ENCODE measurements around the gene B4GALT5. TPM values are rescaled to one million over a fixed set of nuclear protein-coding genes. Genes with fewer than 3 reads are reported as not detected.
"Not testable (repeated sequence)": the region's sequence is repeated elsewhere in the genome, so short reads cannot be mapped to it uniquely, and the experiment has no call there.

Gene B4GALT5
- polyA plus RNA-seq, 1 experiment, result 26.7 TPM

DNA sequence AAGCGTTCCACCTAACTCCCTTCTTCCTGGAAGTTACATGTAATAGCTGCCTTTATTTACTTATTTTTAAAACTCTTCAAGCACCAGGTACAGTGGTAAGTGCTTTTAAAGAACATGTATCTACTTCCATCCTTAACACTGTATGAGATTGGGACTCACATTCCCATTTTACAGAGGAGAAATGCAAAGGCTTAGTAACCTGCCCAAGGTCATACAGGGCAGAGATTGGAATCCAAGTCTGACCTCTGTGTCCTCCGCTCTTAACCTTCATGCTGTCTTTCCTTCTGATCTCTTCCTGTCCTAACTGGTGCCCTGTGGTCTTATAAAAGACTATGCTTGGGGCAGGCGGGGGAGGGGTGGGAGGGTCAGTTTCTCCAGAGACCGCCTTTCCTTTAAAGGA lies 1.6 kb downstream of the B4GALT5 start:
- TF ChIP-seq, protein P1, sequence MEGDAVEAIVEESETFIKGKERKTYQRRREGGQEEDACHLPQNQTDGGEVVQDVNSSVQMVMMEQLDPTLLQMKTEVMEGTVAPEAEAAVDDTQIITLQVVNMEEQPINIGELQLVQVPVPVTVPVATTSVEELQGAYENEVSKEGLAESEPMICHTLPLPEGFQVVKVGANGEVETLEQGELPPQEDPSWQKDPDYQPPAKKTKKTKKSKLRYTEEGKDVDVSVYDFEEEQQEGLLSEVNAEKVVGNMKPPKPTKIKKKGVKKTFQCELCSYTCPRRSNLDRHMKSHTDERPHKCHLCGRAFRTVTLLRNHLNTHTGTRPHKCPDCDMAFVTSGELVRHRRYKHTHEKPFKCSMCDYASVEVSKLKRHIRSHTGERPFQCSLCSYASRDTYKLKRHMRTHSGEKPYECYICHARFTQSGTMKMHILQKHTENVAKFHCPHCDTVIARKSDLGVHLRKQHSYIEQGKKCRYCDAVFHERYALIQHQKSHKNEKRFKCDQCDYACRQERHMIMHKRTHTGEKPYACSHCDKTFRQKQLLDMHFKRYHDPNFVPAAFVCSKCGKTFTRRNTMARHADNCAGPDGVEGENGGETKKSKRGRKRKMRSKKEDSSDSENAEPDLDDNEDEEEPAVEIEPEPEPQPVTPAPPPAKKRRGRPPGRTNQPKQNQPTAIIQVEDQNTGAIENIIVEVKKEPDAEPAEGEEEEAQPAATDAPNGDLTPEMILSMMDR (IDR thresholded peaks at IDR 0.05; ENCODE audit: insufficient read depth, low read depth, low read length), result no peak
- DNase-seq (ENCODE audit: low read depth), result no peak
- Histone ChIP-seq H3K4me3 (ENCODE audit: low read depth, low read length) (peak overlapping the region; percentile 94), H3K27me3 (ENCODE audit: control insufficient read depth, insufficient read depth, low read length) (no peaks in the 10 kb centered on the region), H3K36me3 (ENCODE audit: control insufficient read depth, insufficient read depth, low read length) (no peaks in the 10 kb centered on the region)
- CTCF ChIA-PET, result interaction anchor here (1.2 kb wide), 1 partner anchor 16 kb away, joined by 3 read pairs; no protein-coding TSS in a partner anchor
- POLR2A ChIA-PET, result no interaction called here

DNA sequence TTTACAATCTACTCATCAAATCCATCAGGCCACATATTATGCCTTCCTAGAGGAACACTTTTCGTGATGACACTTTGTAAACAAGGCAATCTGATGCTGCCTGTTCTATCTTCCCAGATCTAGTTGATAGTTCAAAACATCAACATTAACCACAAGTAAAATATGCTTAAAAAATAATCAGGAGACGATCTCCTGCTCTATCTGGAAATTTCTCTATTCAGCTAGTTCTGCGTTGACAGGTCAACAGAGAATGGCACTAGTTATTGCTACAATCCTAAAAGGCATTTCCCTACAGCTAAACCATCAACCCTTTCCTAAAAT lies 2.1 kb downstream of the B4GALT5 start:
- TF ChIP-seq, protein P1 (IDR thresholded peaks at IDR 0.05; ENCODE audit: insufficient read depth, low read depth, low read length), result no peak
- POLR2A ChIA-PET, result no interaction called here
- CTCF ChIA-PET, result interaction anchor here (0.6 to 1.9 kb wide), 2 partner anchors 109 to 134 kb away, joined by 3 to 6 read pairs; no protein-coding TSS in a partner anchor

DNA sequence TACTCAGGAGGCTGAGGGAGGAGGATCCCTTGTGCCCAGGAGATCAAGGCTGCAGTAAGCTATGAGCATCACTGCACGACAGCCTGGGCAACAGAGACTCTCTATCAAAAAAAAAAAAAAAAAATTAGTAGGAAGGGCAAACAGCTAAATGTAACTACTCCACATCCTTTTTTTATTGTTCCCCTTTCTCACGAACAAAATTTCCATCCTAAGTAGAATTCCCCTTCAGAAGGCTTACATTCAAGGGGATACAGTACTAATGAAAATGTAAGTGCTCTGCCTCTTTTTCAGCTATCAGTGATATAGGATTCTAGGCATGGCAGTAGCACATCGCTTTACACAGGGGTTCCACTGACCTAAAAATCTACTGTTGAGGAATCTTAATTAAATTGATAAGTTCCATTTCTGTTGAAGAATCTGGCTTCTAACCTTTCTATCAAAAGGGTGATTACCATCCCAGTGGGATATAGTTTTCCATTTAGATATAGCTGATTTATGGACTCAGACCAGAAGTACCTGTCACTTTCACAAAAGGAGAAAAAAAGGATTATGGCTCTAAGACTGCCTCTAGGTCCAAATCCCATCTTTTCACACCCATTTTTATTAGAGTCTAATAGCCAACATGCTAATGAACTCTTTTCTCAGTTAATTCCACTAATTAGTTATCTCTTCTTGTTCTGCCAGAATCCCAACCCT lies 2.6 kb downstream of the B4GALT5 start:
- ChIA-PET CTCF (interaction anchor here (0.6 to 1.9 kb wide), 4 partner anchors 9 to 135 kb away, joined by 3 to 6 read pairs (median 4); no protein-coding TSS in a partner anchor), POLR2A (interaction anchor here (0.7 kb wide), 1 partner anchor 79 kb away, joined by 4 read pairs; no protein-coding TSS in a partner anchor)
- Histone ChIP-seq H3K36me3 (ENCODE audit: control insufficient read depth, insufficient read depth, low read length) (no peaks in the 10 kb centered on the region), H3K27me3 (ENCODE audit: control insufficient read depth, insufficient read depth, low read length) (no peaks in the 10 kb centered on the region), H3K4me3 (ENCODE audit: low read depth, low read length) (no peak overlapping the region)
- TF ChIP-seq, protein P1 (IDR thresholded peaks at IDR 0.05; ENCODE audit: insufficient read depth, low read depth, low read length), result no peak
- DNase-seq (ENCODE audit: low read depth), result no peak

More for the DNA sequence above, 2.1 kb downstream of the B4GALT5 start:
- no peak for DNase-seq (ENCODE audit: low read depth)
- Histone ChIP-seq H3K36me3 (ENCODE audit: control insufficient read depth, insufficient read depth, low read length) (no peaks in the 10 kb centered on the region), H3K27me3 (ENCODE audit: control insufficient read depth, insufficient read depth, low read length) (no peaks in the 10 kb centered on the region), H3K4me3 (ENCODE audit: low read depth, low read length) (peak overlapping the region; percentile 94)

DNA sequence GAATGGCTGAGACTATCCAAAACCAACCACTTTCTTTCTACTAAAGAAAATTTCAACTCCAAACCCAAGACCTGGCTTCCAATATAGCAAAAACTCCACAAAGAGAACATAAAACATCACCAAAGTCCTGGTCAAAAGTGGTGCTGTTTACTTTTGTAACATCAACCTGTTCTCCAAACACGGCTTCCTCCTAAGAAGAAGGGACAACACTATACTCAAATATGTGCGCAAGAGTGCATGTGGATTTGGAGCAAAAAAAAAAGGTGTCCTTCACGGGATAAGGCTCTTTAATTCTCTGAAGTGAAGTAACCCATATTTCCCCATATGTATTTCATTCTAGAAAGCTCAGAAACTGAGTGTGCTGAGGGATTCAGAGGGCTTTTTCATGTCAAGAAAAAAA lies 6.6 kb downstream of the B4GALT5 start:
- Histone ChIP-seq H3K36me3 (ENCODE audit: control insufficient read depth, insufficient read depth, low read length) (no peaks in the 10 kb centered on the region), H3K27me3 (ENCODE audit: control insufficient read depth, insufficient read depth, low read length) (no peaks in the 10 kb centered on the region), H3K4me3 (ENCODE audit: low read depth, low read length) (no peak overlapping the region)
- POLR2A ChIA-PET, result interaction anchor here (0.7 kb wide), 1 partner anchor 130 kb away, joined by 5 read pairs; no protein-coding TSS in a partner anchor
- TF ChIP-seq, protein P1 (IDR thresholded peaks at IDR 0.05; ENCODE audit: insufficient read depth, low read depth, low read length), result no peak
- CTCF ChIA-PET, result interaction anchor here (0.6 to 0.7 kb wide), 4 partner anchors 49 to 277 kb away, joined by 3 to 5 read pairs (median 4); no protein-coding TSS in a partner anchor
- no peak for DNase-seq (ENCODE audit: low read depth)

DNA sequence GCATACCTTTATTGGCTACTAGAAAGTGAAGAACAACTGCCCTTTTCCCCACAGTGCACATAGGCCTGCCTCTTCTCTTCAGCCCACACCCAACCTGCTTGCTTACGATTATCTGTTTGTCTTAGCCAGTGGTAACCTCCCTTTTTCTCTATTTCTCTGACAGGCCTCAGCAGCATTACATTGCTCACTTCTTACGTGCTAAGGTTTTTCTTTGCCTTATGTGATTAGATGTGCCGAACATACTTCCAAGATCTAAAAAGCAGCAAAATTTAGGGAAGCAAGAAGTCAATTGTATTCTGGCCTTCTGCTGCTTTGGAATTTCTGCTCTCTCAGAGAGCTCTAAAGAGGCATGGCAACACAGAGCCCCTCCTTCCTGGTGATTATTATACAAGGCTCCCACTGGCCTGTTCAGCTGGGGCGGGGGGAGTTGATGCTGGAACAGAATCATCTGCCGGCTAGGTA lies 7.0 kb downstream of the B4GALT5 start:
- DNase-seq (ENCODE audit: low read depth), result no peak
- POLR2A ChIA-PET, result interaction anchor here (0.7 kb wide), 1 partner anchor 131 kb away, joined by 5 read pairs; no protein-coding TSS in a partner anchor
- TF ChIP-seq, protein P1 (IDR thresholded peaks at IDR 0.05; ENCODE audit: insufficient read depth, low read depth, low read length), result no peak
- Histone ChIP-seq H3K36me3 (ENCODE audit: control insufficient read depth, insufficient read depth, low read length) (no peaks in the 10 kb centered on the region), H3K4me3 (ENCODE audit: low read depth, low read length) (no peak overlapping the region), H3K27me3 (ENCODE audit: control insufficient read depth, insufficient read depth, low read length) (no peaks in the 10 kb centered on the region)
- CTCF ChIA-PET, result interaction anchor here (0.6 kb wide), 1 partner anchor 50 kb away, joined by 3 read pairs; no protein-coding TSS in a partner anchor

DNA sequence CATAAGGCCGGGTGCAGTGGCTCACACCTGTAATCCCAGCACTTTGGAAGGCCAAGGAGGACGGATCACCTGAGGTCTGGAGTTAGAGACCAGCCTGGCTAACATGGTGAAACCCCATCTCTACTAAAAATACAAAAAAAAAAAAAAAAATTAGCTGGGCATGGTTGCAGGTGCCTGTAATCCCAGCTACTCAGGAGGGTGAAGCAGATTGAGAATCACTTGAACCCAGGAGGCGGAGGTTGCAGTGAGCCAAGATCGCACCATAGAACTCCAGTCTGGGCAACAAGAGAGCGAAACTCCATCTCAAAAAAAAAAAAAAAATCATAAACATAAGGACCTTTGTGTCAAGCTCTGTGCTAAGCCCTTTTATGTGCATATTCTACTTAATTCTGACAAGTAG lies 7.8 kb downstream of the B4GALT5 start:
- POLR2A ChIA-PET; H3K36me3 ChIP-seq (ENCODE audit: control insufficient read depth, insufficient read depth, low read length); CTCF ChIA-PET; H3K4me3 ChIP-seq (ENCODE audit: low read depth, low read length); DNase-seq (ENCODE audit: low read depth); H3K27me3 ChIP-seq (ENCODE audit: control insufficient read depth, insufficient read depth, low read length): not testable (repeated sequence)

Data from BJ (cell line).